ENCODE results near the gene MC2R.

MC2R gene

GRCh38 chr18:13874558-13874957 is 40.8 kb downstream of the MC2R start:
- no peak overlapping the region for H2AFZ ChIP-seq (ENCODE audit: low read depth, low read length, severe bottlenecking)
- H3K36me3 ChIP-seq (ENCODE audit: low read length): no peaks in the 10 kb centered on the region
- H3K9me3 ChIP-seq (ENCODE audit: insufficient read depth, low read length): no peaks in the 10 kb centered on the region
- H3K9me2 ChIP-seq (replicated peaks; ENCODE audit: insufficient read depth, low read length): no peaks in the 10 kb centered on the region
- no peaks in the 10 kb centered on the region for H3K27me3 ChIP-seq (ENCODE audit: low read length)
- TF ChIP-seq EZH2phosphoT487 (conservative IDR thresholded peaks at IDR 0.05; ENCODE audit: low read length) (no peak), CTCF (IDR thresholded peaks at IDR 0.05; ENCODE audit: insufficient read depth, low read length, poor library complexity, severe bottlenecking) (no peak)
- no peak overlapping the region for H3K27ac ChIP-seq (ENCODE audit: low read depth, low read length)
- H3F3A ChIP-seq (ENCODE audit: insufficient read depth): no peaks in the 10 kb centered on the region
- no peak overlapping the region for H3K9ac ChIP-seq (ENCODE audit: low read length)
- no peaks in the 10 kb centered on the region for H4K20me1 ChIP-seq (ENCODE audit: low read depth, low read length)
- H3K4me2 ChIP-seq (ENCODE audit: low read depth, low read length, poor library complexity, severe bottlenecking): no peak overlapping the region
- no peak overlapping the region for H3K4me3 ChIP-seq (ENCODE audit: insufficient read depth, low read length, poor library complexity, severe bottlenecking)
- H3K79me2 ChIP-seq (ENCODE audit: insufficient read depth, low read length): no peaks in the 10 kb centered on the region

- no peak overlapping the region for H3K9ac ChIP-seq (ENCODE audit: low read length)
- no peaks in the 10 kb centered on the region for H4K20me1 ChIP-seq (ENCODE audit: low read depth, low read length)
- H3K36me3 ChIP-seq (ENCODE audit: low read length): no peaks in the 10 kb centered on the region
- H3K4me3 ChIP-seq (ENCODE audit: insufficient read depth, low read length, poor library complexity, severe bottlenecking): no peak overlapping the region
- no peaks in the 10 kb centered on the region for H3F3A ChIP-seq (ENCODE audit: insufficient read depth)
- H3K9me3 ChIP-seq (ENCODE audit: insufficient read depth, low read length): no peaks in the 10 kb centered on the region
- TF ChIP-seq CTCF (IDR thresholded peaks at IDR 0.05; ENCODE audit: insufficient read depth, low read length, poor library complexity, severe bottlenecking) (no peak), EZH2phosphoT487 (conservative IDR thresholded peaks at IDR 0.05; ENCODE audit: low read length) (no peak)
- no peaks in the 10 kb centered on the region for H3K79me2 ChIP-seq (ENCODE audit: insufficient read depth, low read length)
- H3K4me2 ChIP-seq (ENCODE audit: low read depth, low read length, poor library complexity, severe bottlenecking): no peak overlapping the region
- no peak overlapping the region for H3K27ac ChIP-seq (ENCODE audit: low read depth, low read length)
- H3K9me2 ChIP-seq (replicated peaks; ENCODE audit: insufficient read depth, low read length): no peaks in the 10 kb centered on the region
- no peaks in the 10 kb centered on the region for H3K27me3 ChIP-seq (ENCODE audit: low read length)
- no peak overlapping the region for H2AFZ ChIP-seq (ENCODE audit: low read depth, low read length, severe bottlenecking)
Observed at GRCh38 chr18:13872932-13873331, 42.4 kb downstream of the MC2R start.

- H4K20me1 ChIP-seq (ENCODE audit: low read depth, low read length): no peaks in the 10 kb centered on the region
- H3F3A ChIP-seq (ENCODE audit: insufficient read depth): no peaks in the 10 kb centered on the region
- no peak overlapping the region for H3K4me2 ChIP-seq (ENCODE audit: low read depth, low read length, poor library complexity, severe bottlenecking)
- no peak overlapping the region for H2AFZ ChIP-seq (ENCODE audit: low read depth, low read length, severe bottlenecking)
- no peaks in the 10 kb centered on the region for H3K9me2 ChIP-seq (replicated peaks; ENCODE audit: insufficient read depth, low read length)
- TF ChIP-seq EZH2phosphoT487 (conservative IDR thresholded peaks at IDR 0.05; ENCODE audit: low read length): no peak
- H3K9ac ChIP-seq (ENCODE audit: low read length): no peak overlapping the region
- no peak overlapping the region for H3K27ac ChIP-seq (ENCODE audit: low read depth, low read length)
- H3K36me3 ChIP-seq (ENCODE audit: low read length): no peaks in the 10 kb centered on the region
- no peak overlapping the region for H3K4me3 ChIP-seq (ENCODE audit: insufficient read depth, low read length, poor library complexity, severe bottlenecking)
- no peaks in the 10 kb centered on the region for H3K79me2 ChIP-seq (ENCODE audit: insufficient read depth, low read length)
- no peaks in the 10 kb centered on the region for H3K27me3 ChIP-seq (ENCODE audit: low read length)
- H3K9me3 ChIP-seq (ENCODE audit: insufficient read depth, low read length): no peaks in the 10 kb centered on the region
Observed at GRCh38 chr18:13872373-13872772, 43.0 kb downstream of the MC2R start.

- Histone ChIP-seq H3K27me3 (ENCODE audit: low read length) (no peaks in the 10 kb centered on the region), H2AFZ (ENCODE audit: low read depth, low read length, severe bottlenecking) (no peak overlapping the region), H3K9me3 (ENCODE audit: insufficient read depth, low read length) (no peaks in the 10 kb centered on the region), H3K36me3 (ENCODE audit: low read length) (no peaks in the 10 kb centered on the region), H3F3A (ENCODE audit: insufficient read depth) (no peaks in the 10 kb centered on the region), H3K27ac (ENCODE audit: low read depth, low read length) (no peak overlapping the region), H3K9me2 (replicated peaks; ENCODE audit: insufficient read depth, low read length) (no peaks in the 10 kb centered on the region), H4K20me1 (ENCODE audit: low read depth, low read length) (no peaks in the 10 kb centered on the region), H3K79me2 (ENCODE audit: insufficient read depth, low read length) (no peaks in the 10 kb centered on the region), H3K9ac (ENCODE audit: low read length) (no peak overlapping the region), H3K4me3 (ENCODE audit: insufficient read depth, low read length, poor library complexity, severe bottlenecking) (no peak overlapping the region), H3K4me2 (ENCODE audit: low read depth, low read length, poor library complexity, severe bottlenecking) (no peak overlapping the region)
- TF ChIP-seq EZH2phosphoT487 (conservative IDR thresholded peaks at IDR 0.05; ENCODE audit: low read length): no peak
- TF ChIP-seq CTCF (IDR thresholded peaks at IDR 0.05; ENCODE audit: insufficient read depth, low read length, poor library complexity, severe bottlenecking): no peak
Observed at GRCh38 chr18:13871701-13872100, 43.6 kb downstream of the MC2R start.

Measured in SU-DHL-6 (cell line).